DND-41 (cell line): ENCODE measurements around the gene PDE4B.

ENCODE experiments used
- EZH2 ChIP-seq: IDR thresholded peaks from 3 replicates; pipeline ENCODE4 v1.6.1; 2012; ENCODE audit warnings: borderline replicate concordance, low read depth, mild to moderate bottlenecking, moderate library complexity, low read length, inconsistent platforms; ENCODE audit not compliant: severe bottlenecking
- TF ChIP-seq, protein P1 (sequence below): IDR thresholded peaks from 2 replicates; pipeline ENCODE4 v1.5.1; 2012; ENCODE audit warnings: borderline replicate concordance, low read length, moderate library complexity, mild to moderate bottlenecking; ENCODE audit not compliant: poor library complexity, severe bottlenecking; ENCODE audit errors: extremely low read depth

DNA sequence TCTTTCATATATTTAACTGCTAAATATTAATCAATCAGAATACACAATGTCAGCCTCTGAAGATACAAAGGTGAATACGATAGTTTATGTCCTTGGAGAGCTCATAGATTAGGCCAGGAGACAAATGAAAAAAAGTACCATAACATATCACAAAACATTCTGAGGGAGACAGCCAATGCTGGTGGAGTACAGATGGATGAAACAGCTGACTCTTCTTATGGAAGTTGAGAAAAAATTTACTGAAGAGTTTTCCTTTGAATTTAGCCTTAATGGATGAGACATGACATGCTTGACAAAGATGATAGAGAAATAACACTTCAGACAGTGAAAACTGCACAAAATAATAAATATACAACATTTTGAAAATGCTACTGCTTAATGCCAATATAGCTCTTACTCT lies 193.5 kb downstream of the PDE4B start:
- TF ChIP-seq, protein P1, sequence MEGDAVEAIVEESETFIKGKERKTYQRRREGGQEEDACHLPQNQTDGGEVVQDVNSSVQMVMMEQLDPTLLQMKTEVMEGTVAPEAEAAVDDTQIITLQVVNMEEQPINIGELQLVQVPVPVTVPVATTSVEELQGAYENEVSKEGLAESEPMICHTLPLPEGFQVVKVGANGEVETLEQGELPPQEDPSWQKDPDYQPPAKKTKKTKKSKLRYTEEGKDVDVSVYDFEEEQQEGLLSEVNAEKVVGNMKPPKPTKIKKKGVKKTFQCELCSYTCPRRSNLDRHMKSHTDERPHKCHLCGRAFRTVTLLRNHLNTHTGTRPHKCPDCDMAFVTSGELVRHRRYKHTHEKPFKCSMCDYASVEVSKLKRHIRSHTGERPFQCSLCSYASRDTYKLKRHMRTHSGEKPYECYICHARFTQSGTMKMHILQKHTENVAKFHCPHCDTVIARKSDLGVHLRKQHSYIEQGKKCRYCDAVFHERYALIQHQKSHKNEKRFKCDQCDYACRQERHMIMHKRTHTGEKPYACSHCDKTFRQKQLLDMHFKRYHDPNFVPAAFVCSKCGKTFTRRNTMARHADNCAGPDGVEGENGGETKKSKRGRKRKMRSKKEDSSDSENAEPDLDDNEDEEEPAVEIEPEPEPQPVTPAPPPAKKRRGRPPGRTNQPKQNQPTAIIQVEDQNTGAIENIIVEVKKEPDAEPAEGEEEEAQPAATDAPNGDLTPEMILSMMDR = no peak
- no peak for TF ChIP-seq EZH2
